GM19239 (cell line): ENCODE data around the gene PLXNA1.
A peak's percentile ranks its signal among the peaks of the same experiment; 100 is the strongest.

ENCODE experiments used
- DNase-seq: peaks from one replicate; pipeline ENCODE4 v3.0.0; 2011; ENCODE audit warnings: low spot score; ENCODE audit not compliant: insufficient read length
- FAIRE-seq: peaks from 2 replicates; lab custom pipeline; 2011; peaks lifted over from hg19 to GRCh38; lab: Jason Lieb, UNC

Gene PLXNA1

DNA sequence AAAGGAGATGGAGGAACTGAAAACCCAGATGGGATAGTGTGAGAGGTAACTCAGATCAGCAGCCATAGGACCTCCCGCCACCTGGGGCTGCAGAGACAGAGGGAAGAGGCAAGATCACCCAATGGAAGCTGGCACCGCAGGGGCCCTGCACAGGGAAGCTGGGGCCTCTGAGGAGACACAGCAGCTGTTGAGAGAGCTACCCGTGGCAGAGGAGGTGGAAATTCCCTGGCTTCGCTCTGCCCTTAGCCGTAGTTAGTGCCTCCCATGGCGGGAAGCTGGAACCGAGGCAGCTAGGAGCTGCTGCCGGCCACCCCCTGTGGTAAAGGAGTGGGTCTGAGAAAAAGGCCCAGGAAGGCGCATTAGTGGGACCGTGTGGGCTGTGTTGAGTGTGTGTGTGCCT is 18.0 kb upstream of the PLXNA1 start:
- no peak for DNase-seq
- no peak for FAIRE-seq

DNA sequence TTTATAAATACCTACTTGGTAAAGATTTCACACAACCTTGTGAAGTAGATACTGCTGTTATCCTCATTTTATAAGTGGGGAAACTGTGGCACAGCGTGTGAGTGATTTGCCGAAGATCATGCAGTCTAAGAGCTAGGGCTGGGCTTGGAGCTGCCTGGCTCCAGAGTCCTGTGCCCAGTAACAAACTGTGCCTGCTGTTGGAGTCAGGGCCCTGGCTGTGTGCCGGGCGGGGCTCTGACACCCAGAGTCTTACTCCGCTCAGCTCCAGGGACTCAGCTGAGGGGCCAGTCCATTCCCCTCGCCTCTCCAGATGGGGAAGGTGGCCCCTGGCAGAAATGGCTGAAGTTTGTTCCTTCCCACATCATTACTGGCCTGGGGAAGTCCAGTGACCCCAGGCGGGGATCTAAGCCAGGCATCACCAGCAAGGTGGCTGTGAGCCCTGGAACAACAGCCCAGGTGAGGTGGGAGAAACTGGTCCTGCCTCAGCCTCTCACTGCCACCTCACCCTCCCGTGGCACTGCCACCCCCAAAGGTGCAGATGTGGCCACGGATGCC is 17.3 kb upstream of the PLXNA1 start:
- FAIRE-seq (no peak), DNase-seq (no peak)

GRCh38 chr3:126967386-126967785 is 15.5 kb upstream of the PLXNA1 start:
- DNase-seq (no peak), FAIRE-seq (no peak)

GRCh38 chr3:126968391-126969390 is 14.2 kb upstream of the PLXNA1 start:
- DNase-seq, result no peak
- FAIRE-seq, result no peak

- no peak for DNase-seq
- FAIRE-seq, result no peak
Observed at GRCh38 chr3:126969586-126969985, 13.3 kb upstream of the PLXNA1 start.

GRCh38 chr3:126970101-126970500 is 12.8 kb upstream of the PLXNA1 start:
- FAIRE-seq, result no peak
- DNase-seq, result no peak

DNA sequence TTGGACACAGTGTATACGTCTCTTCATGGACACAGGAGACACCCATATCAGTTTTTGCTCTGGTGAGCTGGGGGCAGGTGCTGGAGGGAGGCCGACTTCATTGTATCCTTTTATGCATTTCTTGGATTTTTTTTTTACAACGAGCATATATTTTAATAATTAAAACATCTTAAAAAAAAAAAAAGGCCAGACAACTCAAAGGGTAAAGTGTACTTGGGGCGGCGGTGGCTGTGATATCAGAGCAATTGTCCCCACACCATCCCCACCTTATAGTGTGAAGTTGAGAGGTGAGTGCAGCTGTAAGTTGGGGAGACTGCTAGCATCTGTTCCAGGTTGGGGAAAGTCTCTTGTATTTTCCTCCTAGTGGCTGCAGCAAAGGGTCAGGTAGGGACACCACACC is 12.0 kb upstream of the PLXNA1 start:
- FAIRE-seq (no peak), DNase-seq (no peak)

DNA sequence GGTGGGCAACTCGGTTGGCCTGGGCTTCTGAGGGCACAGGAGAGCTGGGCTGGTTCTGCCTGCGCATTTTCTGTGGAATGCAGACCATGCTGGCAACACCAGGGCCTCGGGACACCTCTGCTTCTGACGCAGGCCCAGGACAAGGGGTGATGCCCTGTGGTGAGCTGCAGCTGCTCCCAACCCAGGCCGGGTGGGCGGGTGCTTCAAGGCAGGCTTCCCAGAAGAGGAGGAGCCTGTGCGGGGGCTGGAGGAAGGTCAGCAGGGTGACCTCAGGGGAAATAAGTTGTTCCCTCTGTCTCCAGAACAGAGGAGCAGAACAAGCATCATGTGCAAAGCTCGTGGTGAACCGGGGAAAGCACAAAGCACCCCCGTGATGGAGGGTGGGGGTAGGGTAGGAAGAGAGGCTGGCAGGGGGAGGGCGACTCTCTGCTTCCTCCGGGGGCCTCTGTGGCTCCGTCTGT is 11.0 kb upstream of the PLXNA1 start:
- DNase-seq, result no peak
- FAIRE-seq, result no peak

DNA sequence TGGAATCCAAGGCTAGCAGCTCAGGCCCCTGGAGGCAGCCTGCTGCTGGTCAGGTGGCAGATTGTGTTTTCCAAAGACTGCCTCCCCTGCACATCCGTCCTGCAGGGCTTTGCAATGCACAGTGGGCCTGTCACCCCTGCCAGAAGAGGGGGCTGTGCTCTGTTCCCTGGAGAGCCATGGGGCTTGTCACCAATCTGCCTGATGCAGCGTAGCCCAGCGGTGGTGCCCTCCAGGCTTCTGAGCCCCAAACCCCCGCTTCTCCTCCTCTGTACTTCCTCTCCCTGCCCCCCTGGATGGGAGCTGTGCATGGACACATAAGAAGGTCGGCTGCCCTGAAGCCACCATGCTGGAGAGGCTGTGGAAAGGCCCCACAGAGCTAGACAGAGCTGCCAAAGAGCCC is 10.0 kb upstream of the PLXNA1 start:
- FAIRE-seq, result no peak
- no peak for DNase-seq

- FAIRE-seq, result no peak
- no peak for DNase-seq
Observed at GRCh38 chr3:126973814-126974213, 9.1 kb upstream of the PLXNA1 start.

DNA sequence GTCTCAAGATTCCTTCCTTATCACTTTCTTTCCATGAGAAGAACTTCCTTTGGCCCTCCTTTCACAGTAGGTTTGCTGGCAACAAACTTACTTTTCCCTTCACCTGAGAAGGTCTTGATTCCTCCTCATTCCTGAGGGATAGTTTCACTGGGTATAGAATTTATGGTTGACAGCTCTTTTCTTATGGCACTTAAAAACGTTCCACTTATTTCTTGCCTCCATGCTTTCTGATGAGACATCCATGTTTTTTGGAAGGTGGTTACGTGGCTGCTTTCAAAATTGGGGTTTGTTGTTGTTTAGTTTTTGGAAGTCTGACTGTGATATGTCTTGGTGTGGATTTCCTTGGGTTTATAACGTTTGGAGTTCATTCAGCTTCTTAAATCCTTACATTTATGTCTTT is 8.2 kb upstream of the PLXNA1 start:
- no peak for DNase-seq
- FAIRE-seq, result no peak

DNA sequence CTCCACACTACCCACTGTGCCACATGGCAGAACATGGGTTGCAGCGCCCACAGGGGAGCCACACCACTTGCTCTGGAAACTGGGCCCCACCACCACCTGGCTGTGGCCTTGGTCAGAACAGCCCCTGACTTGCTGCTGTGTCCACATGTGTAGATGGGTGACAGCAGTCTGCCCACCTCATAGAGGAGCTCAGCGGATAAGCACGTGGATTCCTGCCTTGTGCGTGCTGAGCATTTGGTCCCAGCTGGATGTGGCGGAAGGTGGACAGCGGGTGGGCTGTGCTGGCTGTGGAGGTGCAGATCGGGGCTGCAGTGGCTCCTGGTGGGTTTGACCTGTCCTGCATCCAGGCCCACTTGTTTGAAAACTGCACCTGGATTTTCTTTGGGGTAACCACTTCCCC is 6.0 kb upstream of the PLXNA1 start:
- no peak for DNase-seq
- FAIRE-seq, result no peak

DNA sequence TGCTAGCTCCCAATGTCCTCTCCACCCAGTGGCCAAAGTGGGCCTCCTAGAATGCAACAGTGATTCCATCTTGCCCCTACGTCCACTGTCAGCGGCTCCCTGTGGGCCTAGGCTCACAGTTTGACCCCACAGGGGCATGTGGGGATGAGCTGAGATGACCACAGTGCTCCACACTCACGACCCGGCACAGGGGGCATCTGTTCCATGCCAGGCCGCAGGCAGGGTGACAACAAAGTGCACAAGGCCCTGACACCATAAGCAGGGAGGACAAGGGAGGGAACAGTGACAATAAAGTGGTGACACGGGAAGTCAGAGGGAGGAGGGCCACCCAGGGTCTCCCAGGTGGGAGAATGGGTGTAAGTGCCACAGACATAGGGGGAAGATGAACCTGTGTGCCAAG is 5.1 kb upstream of the PLXNA1 start:
- FAIRE-seq, result no peak

DNA sequence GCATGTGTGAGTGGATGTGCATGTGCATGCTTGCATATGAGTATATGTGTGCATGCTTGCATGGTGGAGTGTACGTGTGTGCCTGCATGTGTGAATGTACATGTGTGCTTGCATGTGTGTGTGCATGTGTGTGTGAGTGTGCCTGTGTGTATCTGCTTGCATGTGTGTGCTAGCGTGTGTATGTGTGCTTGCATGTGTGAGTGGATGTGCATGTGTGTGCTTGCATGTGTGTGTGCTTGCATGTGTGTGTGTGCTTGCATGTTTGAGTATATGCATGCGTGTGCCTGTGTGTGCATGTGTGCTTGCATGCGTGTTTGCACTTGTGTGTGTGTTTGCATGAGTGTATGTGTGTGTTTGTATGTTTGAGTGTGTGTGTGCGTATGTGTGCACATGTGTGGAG is 4.6 kb upstream of the PLXNA1 start:
- DNase-seq (no peak), FAIRE-seq (no peak)

More for the DNA sequence above, 5.1 kb upstream of the PLXNA1 start:
- DNase-seq, result no peak

GRCh38 chr3:126979046-126979628 is 3.8 kb upstream of the PLXNA1 start:
- FAIRE-seq, result no peak
- DNase-seq, result no peak

- DNase-seq, result no peak
- no peak for FAIRE-seq
Observed at GRCh38 chr3:126980266-126980811, 2.6 kb upstream of the PLXNA1 start.

DNA sequence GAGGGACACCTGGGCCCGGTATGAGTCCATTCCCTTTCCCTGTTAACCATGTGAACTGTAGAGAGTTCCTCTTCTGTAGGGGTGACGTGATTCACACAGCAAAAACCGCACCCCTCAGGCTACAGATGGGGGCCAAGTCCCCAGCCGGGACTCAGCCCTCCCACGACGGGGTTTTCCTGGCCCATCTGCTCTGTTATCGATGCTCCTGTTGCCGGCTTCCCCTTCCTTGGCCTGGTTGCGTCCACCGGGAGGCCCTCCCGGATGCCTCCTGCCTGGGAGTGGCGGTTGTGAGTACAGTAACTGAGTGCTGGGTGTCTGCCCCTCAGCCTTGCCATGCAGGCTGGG is 817 bp upstream of the PLXNA1 start:
- peak; percentile 52 for DNase-seq
- FAIRE-seq, result peak; percentile 48

- no peak for FAIRE-seq
- DNase-seq, result no peak
Observed at GRCh38 chr3:126983276-126983652, 349 bp downstream of the PLXNA1 start.

- FAIRE-seq, result no peak
- no peak for DNase-seq
Observed at GRCh38 chr3:126983653-126984390, 907 bp downstream of the PLXNA1 start.

- DNase-seq (no peak), FAIRE-seq (no peak)
Observed at GRCh38 chr3:126984391-126985131, 1.6 kb downstream of the PLXNA1 start.
